GM12801 (cell line): Measurements from ENCODE around the gene RHBDL3.

Experiments
- CTCF ChIP-seq: IDR thresholded peaks from one replicate; pipeline ENCODE4 v1.5.1; 2011; ENCODE audit warnings: control low read depth; ENCODE audit not compliant: insufficient read length; ENCODE audit errors: extremely low read depth

Gene RHBDL3

GRCh38 chr17:32349503-32349853, 83.8 kb downstream of the RHBDL3 start:
- no peak for TF ChIP-seq CTCF

- TF ChIP-seq CTCF, result no peak
Measured at GRCh38 chr17:32349854-32350665, 84.4 kb downstream of the RHBDL3 start, which contains the start of gene ZNF207. Gene ZNF207, plus strand, starts transcription at chr17:32350157. Its CDS starts 129 bp downstream, at chr17:32350286.

GRCh38 chr17:32350666-32351418, 85.2 kb downstream of the RHBDL3 start:
- TF ChIP-seq CTCF, result no peak

GRCh38 chr17:32355649-32356377, 90.2 kb downstream of the RHBDL3 start:
- no peak for TF ChIP-seq CTCF

GRCh38 chr17:32356378-32356743, 90.7 kb downstream of the RHBDL3 start:
- TF ChIP-seq CTCF, result no peak

- no peak for TF ChIP-seq CTCF
Measured at GRCh38 chr17:32356750-32357149, 91.1 kb downstream of the RHBDL3 start.

GRCh38 chr17:32357615-32358014, 92.0 kb downstream of the RHBDL3 start:
- TF ChIP-seq CTCF, result no peak
